Activated CD8-positive, alpha-beta memory T cell treated with anti-CD3 and anti-CD28 coated beads, Interleukin-2, amount 50 U/mL, for 1 hour (primary cell): ENCODE data around the gene BYSL.

Experiments
- DNase-seq: peaks from one replicate; pipeline ENCODE4 v3.0.0-alpha.2; 2020; ENCODE audit errors: extremely low read depth

Gene BYSL, protein sequence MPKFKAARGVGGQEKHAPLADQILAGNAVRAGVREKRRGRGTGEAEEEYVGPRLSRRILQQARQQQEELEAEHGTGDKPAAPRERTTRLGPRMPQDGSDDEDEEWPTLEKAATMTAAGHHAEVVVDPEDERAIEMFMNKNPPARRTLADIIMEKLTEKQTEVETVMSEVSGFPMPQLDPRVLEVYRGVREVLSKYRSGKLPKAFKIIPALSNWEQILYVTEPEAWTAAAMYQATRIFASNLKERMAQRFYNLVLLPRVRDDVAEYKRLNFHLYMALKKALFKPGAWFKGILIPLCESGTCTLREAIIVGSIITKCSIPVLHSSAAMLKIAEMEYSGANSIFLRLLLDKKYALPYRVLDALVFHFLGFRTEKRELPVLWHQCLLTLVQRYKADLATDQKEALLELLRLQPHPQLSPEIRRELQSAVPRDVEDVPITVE

DNA sequence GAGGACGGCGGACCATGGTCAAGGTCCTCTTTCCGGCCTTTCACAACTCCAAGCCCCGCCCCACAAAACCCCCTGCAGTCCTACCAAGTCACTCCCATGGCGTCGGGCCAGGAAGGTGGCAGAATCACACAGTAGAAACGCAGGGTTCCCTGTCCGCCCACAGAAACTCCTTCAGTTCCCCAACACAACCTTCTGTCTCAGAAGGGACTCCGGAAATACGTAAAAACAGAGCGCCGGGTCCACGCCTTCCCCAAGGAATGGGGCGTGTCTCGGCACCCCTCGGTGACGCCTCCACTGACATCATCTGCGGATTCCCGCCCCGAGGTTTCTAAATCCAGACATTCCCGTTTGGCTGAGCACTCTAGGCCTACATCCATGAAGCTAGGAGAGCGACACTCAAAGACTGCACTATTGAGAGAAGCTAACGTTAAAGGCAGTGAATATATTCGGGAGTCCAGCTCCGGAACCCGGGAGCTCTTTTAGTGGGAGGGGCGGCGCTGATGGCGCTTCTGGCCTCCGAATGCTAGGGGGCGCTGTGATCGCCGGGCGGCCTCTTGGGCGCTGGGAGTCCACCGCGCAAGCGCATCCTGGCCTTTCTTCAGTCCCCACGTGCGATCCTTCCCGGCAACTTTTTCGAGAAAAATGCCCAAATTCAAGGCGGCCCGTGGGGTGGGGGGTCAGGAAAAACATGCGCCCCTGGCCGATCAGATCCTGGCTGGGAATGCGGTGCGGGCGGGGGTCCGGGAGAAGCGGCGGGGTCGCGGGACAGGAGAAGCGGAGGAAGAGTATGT is at the start of gene BYSL, which contains the start of gene MED20:
TSS of gene BYSL (plus strand) at position 579 of the 791 bp plus-strand sequence. CDS start at position 643, 64 bp downstream.
TSS of gene MED20 (minus strand) at position 219 of the 791 bp plus-strand sequence. CDS start at position 98, 121 bp downstream.
- peak; percentile 81 for DNase-seq

- no peak for DNase-seq
These were observed 49.6 kb upstream of the BYSL start for GRCh38 chr6:41871691-41872090.

DNA sequence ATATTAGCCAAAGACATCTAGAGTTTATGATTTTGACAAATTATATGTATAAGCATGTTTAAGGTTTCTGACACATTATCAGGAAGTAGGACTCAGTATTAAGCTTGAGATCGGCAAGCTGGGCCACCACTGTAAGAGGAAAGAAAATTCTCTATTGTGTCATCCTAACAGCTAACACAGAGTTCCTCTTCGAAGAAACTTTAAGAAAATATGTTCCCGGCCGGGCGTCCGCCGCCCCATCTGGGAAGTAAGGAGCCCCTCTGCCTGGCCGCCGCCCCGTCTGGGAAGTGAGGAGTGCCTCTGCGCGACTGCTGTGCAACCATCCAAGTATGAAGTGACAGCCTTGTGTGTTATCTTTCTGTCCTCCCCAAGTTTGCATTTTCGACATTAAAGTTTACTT is 49.2 kb upstream of the BYSL start:
- no peak for DNase-seq

- no peak for DNase-seq
These were observed 46.6 kb upstream of the BYSL start for GRCh38 chr6:41874741-41875140.

DNA sequence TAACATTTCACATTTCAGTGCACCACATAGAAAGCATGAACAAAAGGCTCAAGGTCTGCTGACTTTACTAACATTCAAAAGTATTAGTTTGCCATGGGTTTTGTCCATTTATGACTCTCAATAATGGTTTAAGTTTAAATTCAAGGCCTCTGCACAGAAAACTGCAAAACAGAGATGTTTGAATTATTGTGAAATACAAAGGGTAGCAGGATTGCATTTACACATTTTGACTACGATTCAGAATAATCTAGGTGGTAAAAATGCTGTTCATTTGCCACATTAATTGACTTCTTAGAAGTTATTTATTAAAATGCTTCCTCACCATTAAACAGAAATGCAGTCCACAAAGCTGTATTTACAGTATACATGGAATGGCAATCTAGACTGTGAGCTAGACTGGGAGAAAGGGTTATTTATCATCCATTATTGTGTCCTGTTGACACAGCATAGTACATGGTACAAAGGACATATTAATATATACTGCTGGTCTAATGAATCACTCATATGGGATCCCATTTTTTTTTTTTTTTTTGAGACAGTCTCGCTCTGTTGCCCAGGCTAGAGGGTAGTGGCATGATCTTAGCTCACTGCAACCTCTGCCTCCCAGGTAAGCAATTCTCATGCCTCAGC is 44.1 kb upstream of the BYSL start:
- DNase-seq = no peak

GRCh38 chr6:41878246-41878645 is 43.1 kb upstream of the BYSL start:
- DNase-seq = no peak

GRCh38 chr6:41878961-41879405 is 42.3 kb upstream of the BYSL start:
- no peak for DNase-seq

DNA sequence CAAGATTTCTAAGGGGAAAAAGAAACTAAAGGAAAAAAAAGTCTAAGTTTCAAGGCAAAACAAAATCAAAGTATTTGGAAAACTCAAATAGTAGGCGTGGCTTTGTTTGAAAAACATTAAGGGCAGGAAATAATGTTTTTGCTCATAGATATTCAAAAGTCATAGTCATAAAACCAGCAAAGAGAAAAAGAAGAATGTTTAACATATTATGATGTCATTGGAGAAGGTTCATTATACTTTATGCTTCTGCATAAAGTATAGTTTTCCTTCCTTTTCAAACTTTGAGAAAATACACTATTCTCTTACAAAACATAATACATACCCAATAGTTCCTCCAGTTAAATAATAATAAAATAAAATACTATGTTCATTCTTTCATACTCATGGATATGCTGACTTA is 39.8 kb upstream of the BYSL start:
- DNase-seq = no peak

DNA sequence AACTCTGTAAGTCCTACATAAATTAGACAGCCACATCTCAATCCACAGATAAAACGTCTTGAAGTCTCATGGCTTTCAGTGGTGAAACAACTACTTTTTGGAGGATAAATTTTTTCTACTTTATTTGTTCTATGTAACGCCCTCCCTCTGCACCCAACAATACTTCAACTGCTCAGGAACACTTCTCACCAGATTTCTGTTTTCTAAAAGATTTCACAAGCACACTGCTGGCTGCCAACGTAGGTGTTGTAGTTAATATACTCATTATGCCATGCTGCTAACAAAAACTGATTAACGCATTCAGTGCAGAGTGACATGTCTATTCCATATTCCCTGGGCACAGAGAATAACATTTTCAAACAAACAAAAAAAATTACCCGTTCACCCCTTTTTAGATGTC is 36.3 kb upstream of the BYSL start:
- no peak for DNase-seq

- DNase-seq = no peak
These were observed 35.4 kb upstream of the BYSL start for GRCh38 chr6:41885930-41886329.

GRCh38 chr6:41887331-41887751 is 34.0 kb upstream of the BYSL start:
- no peak for DNase-seq

DNA sequence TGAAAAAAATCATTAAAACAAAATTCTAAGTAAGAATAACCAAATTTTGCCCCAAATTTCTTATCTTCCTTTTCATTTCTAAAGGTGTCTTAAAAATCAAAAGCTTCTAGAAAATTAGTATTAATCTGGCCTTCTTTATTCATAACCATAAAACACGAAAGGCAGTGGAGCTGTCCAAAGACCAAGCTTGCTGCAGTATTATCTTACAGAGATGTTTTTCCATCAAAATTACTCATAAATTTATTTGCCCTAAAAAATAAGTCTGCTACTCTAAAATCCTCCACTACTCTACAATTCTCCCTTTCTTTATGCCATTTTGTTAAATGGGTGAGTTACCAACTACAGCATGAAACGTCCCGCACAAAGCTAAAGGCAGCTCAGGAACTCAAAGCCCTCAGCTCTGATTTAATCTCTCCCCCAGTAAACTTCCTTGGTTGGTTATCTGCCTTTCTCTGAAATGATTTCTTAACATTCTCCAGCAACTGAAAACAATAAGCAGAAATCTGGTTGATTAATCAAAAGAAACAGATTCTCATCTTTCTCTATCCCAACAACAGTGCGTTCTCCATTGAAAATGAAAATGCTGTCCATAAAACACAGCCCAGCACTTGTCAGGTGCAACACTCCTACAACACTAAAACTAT is 28.3 kb upstream of the BYSL start:
- no peak for DNase-seq

DNA sequence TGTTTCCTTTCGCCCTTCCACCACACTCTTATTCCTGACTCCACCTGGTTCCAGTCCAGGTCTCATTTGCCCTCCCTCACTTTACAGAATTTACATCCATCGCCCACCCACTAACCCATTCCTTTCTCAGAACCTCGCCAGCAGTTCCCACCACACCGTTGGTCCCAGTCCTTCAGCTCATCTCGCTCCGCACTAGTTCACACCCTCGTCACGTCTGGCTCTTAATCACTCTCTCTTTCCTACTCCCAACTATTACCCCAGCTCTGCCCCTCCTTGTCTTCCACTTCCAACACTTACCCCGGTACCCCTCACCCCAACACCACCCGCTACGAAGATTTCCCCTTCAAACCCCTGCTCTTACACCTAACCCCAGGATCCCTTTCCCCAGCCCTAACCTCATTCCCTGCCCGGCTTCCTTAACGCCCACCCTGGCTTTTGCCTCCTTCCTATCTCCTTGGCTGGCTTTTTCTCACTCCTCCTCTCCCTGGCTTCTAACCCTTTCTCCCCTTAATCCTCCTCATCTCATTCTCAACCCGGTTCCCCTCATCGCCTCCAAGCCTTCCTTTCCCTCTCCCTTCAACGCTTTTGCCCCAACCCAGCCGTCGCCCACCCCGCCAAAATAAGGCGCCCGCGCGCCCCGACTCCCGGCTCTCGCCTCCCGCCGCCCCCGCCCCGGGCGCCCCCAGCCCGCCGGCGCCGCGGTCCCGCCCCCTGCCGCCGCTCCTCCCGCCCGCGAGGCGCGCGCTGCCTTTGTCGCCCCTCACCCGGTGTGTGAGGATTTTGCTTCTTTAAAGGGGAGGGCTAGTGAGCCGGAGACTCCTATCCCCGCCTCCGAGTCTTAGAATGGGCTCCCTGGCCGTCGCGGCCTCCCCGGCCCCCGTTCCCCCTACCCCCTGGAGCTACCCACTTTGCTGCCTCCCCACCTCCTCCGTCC is 26.7 kb upstream of the BYSL start:
- DNase-seq = no peak

- DNase-seq = peak; percentile 63
These were observed 25.7 kb upstream of the BYSL start, which contains the start of gene USP49 for GRCh38 chr6:41895300-41896233. Gene USP49, minus strand, starts transcription at chr6:41895375. Its CDS starts 88,392 bp downstream, at chr6:41806983.

GRCh38 chr6:41896281-41896680 is 25.0 kb upstream of the BYSL start:
- no peak for DNase-seq

DNA sequence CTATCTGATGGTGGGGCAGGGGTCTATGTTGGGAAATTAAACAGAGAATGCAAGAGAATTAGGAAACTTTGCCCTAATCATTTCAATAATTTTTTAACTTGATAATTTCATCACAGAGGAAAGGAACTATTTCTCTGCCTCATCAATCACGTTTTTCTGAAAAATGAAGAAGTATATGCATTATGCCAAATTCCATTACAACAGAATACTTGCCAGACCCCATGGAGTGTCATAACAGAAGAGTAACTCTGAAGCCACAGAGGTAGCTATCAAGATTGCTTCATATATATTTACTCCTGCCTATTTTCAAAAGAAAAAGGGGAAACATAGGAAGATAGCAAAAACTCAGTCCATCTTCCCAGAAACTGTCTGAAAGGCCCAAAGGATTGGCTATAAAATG is 20.4 kb upstream of the BYSL start:
- DNase-seq = no peak

DNA sequence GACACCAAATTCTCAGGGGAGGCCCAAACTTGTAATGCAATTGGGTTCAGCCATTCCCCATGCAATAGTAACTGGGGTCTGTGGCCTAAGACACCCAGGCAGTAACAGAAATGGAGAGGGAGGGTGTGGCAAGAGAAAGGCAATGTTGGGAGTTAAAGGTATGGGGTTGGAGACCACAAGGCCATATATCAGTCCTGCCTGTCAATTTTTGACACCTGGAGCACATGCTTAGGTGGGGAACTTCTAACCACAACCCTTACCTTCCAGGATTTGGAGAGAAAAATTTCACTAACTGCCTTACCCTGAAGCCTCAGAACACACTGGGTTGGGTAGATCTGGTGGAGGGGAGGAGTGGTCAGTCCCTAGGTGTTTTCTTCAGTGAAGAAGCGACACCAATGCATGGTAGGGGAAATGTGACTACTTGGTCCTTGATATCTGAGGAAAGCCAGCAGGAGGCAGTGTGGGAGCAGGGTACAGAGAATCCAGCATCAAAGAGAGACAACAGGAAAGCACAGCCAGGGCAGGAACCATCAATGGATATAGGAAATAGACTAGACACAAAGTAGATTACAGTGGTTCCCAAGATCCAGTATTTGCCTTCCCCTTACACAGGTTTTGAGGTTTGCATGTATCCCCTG is 19.3 kb upstream of the BYSL start:
- peak; percentile 22 for DNase-seq

DNA sequence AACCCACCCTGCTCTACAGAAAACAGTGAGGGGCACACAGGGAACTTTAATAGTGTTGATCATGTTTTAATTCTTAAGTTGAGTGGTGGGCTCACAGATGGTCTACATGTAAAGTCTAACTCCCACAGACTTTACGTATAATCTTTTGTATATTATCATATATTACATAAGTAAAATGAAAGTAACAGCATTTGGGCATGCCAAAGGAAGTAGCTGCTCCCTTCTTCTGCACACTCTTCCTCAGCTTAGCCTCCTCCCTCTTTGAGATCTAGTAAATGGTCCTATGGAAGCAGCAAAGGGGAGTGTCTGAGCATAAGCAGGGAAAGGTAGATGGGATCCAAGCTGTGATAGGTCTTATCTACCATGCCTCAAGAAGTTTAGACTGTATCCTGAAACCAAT is 11.6 kb upstream of the BYSL start:
- no peak for DNase-seq

- no peak for DNase-seq
These were observed 7.0 kb upstream of the BYSL start for GRCh38 chr6:41914343-41914742.
